Activated naive CD4-positive, alpha-beta T cell treated with anti-CD3 and anti-CD28 coated beads, Interleukin-2, amount 50 U/mL, for 24 hours (primary cell): ENCODE measurements around the gene B9D2.
"Not testable (repeated sequence)": the region's sequence is repeated elsewhere in the genome, so short reads cannot be mapped to it uniquely, and the experiment has no call there.

Source experiments
- H3K27ac Mint-ChIP-seq: one replicate; pipeline ENCODE4 v1.8.0; 2021; ENCODE audit warnings: mild to moderate bottlenecking, mixed read lengths
- H3K27me3 Mint-ChIP-seq: one replicate; pipeline ENCODE4 v1.8.0; 2021; ENCODE audit warnings: mixed read lengths
- H3K36me3 Mint-ChIP-seq: one replicate; pipeline ENCODE4 v1.8.0; 2021; ENCODE audit warnings: mixed read lengths
- H3K4me1 Mint-ChIP-seq: one replicate; pipeline ENCODE4 v1.8.0; 2021; ENCODE audit warnings: mixed read lengths
- H3K4me3 Mint-ChIP-seq: one replicate; pipeline ENCODE4 v1.8.0; 2021; ENCODE audit warnings: mild to moderate bottlenecking, mixed read lengths
- H3K9me3 Mint-ChIP-seq: one replicate; pipeline ENCODE4 v1.8.0; 2021; ENCODE audit warnings: mixed read lengths

Gene B9D2

DNA sequence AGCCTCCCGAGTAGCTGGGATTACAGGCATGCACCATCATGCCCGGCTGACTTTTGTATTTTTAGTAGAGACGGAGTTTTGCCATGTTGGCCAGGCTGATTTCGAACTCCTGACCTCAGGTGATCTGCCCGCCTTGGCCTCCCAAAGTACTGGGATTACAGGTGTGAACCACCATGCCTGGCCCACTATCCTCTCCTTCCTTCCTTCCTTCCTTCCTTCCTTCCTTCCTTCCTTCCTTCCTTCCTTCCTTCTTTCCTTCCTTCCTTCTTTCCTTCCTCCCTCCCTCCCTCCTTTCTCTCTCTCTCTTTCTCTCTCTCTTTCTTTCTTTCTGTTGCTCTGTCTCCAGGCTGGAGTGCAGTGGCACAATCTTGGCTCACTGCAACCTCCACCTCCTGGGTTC lies 7.2 kb upstream of the B9D2 start:
- not testable (repeated sequence) for H3K9me3 Mint-ChIP-seq
- H3K4me1 Mint-ChIP-seq = peaks cover 11% of the 10 kb centered on the region

DNA sequence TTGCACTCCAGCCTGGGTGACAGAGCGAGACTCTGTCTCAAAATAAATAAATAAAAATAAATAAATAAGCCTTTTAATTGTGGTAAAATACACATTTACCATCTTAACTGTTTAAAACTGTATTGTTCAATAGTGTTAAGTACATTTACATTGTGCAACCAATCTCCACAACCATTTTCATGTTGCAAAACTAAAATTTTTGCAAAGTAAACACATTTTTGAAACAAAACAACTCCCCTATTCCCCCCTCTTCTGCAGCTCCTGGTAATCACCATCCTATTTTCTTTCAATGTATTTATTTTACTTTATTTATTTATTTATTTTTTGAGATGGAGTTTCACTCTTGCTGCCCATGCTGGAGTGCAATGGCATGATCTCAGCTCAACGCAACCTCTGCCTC lies 5.8 kb upstream of the B9D2 start:
- H3K9me3 Mint-ChIP-seq = no peaks in the 10 kb centered on the region
- H3K27me3 Mint-ChIP-seq = no peaks in the 10 kb centered on the region
- H3K4me3 Mint-ChIP-seq = no peak overlapping the region
- no peak overlapping the region for H3K27ac Mint-ChIP-seq
- H3K36me3 Mint-ChIP-seq = peaks cover 3% of the 10 kb centered on the region
- H3K4me1 Mint-ChIP-seq = peaks cover 9% of the 10 kb centered on the region

More for the DNA sequence above, 7.2 kb upstream of the B9D2 start:
- not testable (repeated sequence) for H3K36me3 Mint-ChIP-seq, H3K4me3 Mint-ChIP-seq, H3K27ac Mint-ChIP-seq, H3K27me3 Mint-ChIP-seq

GRCh38 chr19:41367848-41368301 lies 3.9 kb upstream of the B9D2 start:
- Mint-ChIP-seq H3K27me3 (no peaks in the 10 kb centered on the region), H3K4me3 (no peak overlapping the region), H3K9me3 (no peaks in the 10 kb centered on the region), H3K4me1 (peaks cover 24% of the 10 kb centered on the region), H3K27ac (no peak overlapping the region), H3K36me3 (peaks cover 3% of the 10 kb centered on the region)

GRCh38 chr19:41366089-41366488 lies 2.1 kb upstream of the B9D2 start:
- no peaks in the 10 kb centered on the region for H3K9me3 Mint-ChIP-seq
- no peak overlapping the region for H3K27ac Mint-ChIP-seq
- H3K27me3 Mint-ChIP-seq = no peaks in the 10 kb centered on the region
- H3K4me3 Mint-ChIP-seq = peak overlapping the region; percentile 47
- peaks cover 3% of the 10 kb centered on the region for H3K36me3 Mint-ChIP-seq
- H3K4me1 Mint-ChIP-seq = peaks cover 31% of the 10 kb centered on the region

- Mint-ChIP-seq H3K27me3 (no peaks in the 10 kb centered on the region), H3K9me3 (no peaks in the 10 kb centered on the region), H3K36me3 (peaks cover 3% of the 10 kb centered on the region), H3K4me1 (peaks cover 36% of the 10 kb centered on the region), H3K4me3 (peak overlapping the region; percentile 97), H3K27ac (peak overlapping the region; percentile 100)
These were observed 809 bp upstream of the B9D2 start for GRCh38 chr19:41364524-41365391.

DNA sequence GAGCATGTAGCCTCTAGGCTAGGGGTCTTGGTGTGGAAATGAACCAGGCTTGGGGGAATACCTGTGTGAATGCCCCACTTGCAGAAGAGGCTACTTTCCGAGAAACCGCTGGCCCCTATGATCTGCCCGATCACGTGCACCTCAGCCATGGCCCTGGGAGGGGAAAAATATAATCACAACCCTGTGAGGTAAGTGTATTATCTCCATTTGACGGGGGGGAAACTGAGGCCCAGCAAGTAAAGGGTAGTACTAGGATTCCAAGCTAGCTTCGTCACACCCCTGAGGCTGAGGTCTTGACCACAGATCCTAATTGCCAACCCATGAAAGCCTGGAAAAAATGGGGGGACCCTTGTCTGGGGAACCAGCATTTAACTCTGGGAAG lies 587 bp downstream of the B9D2 start:
- H3K27ac Mint-ChIP-seq = peak overlapping the region; percentile 100

GRCh38 chr19:41362143-41362847 lies 1.7 kb downstream of the B9D2 start:
- no peaks in the 10 kb centered on the region for H3K9me3 Mint-ChIP-seq
- peak overlapping the region; percentile 100 for H3K27ac Mint-ChIP-seq
- peaks cover 51% of the 10 kb centered on the region for H3K4me1 Mint-ChIP-seq
- H3K27me3 Mint-ChIP-seq = no peaks in the 10 kb centered on the region
- peak overlapping the region; percentile 97 for H3K4me3 Mint-ChIP-seq
- peaks cover 3% of the 10 kb centered on the region for H3K36me3 Mint-ChIP-seq

More for the DNA sequence above, 587 bp downstream of the B9D2 start:
- H3K4me3 Mint-ChIP-seq = peak overlapping the region; percentile 97
- H3K36me3 Mint-ChIP-seq = peaks cover 3% of the 10 kb centered on the region
- H3K4me1 Mint-ChIP-seq = peaks cover 40% of the 10 kb centered on the region
- H3K27me3 Mint-ChIP-seq = no peaks in the 10 kb centered on the region
- no peaks in the 10 kb centered on the region for H3K9me3 Mint-ChIP-seq

DNA sequence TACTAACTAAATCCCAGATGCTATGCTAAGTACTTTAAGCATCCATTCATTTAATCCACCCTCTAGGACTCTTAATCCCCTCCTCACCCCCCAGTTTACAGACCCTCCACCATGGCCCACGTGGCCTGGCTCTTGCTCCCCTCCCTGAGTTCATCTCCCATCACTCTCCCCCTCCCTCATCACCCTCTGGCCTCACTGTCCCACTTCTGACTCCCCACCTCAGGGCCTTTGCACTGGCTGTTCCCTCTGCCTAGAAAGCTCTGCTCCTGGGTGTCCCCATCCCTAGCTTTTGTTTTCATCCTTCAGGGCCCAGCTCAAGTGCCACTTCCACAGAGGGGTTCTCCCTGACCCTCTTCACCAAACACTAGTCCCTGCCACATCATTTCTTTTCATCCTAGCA lies 4.2 kb downstream of the B9D2 start:
- Mint-ChIP-seq H3K9me3 (no peaks in the 10 kb centered on the region), H3K27ac (peak overlapping the region; percentile 65), H3K4me3 (no peak overlapping the region), H3K36me3 (no peaks in the 10 kb centered on the region), H3K27me3 (no peaks in the 10 kb centered on the region), H3K4me1 (peaks cover 67% of the 10 kb centered on the region)

GRCh38 chr19:41357746-41358145 lies 6.2 kb downstream of the B9D2 start:
- no peaks in the 10 kb centered on the region for H3K27me3 Mint-ChIP-seq
- H3K36me3 Mint-ChIP-seq = no peaks in the 10 kb centered on the region
- H3K27ac Mint-ChIP-seq = peak overlapping the region; percentile 70
- no peaks in the 10 kb centered on the region for H3K9me3 Mint-ChIP-seq
- H3K4me1 Mint-ChIP-seq = peaks cover 55% of the 10 kb centered on the region
- peak overlapping the region; percentile 47 for H3K4me3 Mint-ChIP-seq

DNA sequence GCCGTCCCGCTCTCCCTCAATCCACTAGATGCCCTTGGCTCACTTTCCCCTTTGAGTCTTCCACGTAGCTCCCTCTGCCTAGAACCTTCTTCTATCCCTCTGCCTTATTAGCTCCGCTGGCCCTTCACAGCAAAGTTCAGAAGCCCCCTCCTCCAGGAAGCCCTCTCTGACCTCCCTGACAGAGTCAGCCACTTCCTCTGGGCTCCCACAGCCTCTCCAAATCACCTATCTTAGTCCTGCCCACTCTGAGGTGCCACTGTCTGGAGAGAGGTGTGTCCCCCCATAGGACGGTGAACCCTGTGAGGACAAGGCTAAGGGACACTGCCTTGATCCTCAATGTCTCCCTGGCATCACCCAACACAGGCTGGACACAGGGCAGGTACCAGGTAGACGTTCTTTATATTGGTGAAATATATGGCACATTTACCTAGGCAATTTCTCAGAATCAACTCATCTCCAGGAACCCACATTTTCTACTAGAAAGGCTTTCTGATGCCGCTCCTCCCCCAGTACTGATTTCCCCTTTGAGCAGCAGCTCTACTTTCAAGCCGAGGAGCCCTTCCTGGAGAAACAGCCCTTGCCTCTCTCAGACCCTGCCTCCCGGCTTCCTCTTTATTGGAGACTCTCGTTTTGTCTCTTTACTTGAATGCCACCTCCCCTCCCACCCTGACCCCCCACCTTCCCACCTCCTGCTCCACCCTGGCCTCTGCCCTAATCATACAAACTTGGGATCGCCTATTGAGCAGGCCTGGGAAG lies 6.8 kb downstream of the B9D2 start:
- peak overlapping the region; percentile 83 for H3K4me3 Mint-ChIP-seq
- H3K27me3 Mint-ChIP-seq = no peaks in the 10 kb centered on the region
- no peaks in the 10 kb centered on the region for H3K9me3 Mint-ChIP-seq
- H3K4me1 Mint-ChIP-seq = peaks cover 50% of the 10 kb centered on the region
- H3K36me3 Mint-ChIP-seq = no peaks in the 10 kb centered on the region
- H3K27ac Mint-ChIP-seq = peak overlapping the region; percentile 93

- H3K9me3 Mint-ChIP-seq = no peaks in the 10 kb centered on the region
- no peaks in the 10 kb centered on the region for H3K36me3 Mint-ChIP-seq
- peak overlapping the region; percentile 93 for H3K27ac Mint-ChIP-seq
- peak overlapping the region; percentile 75 for H3K4me3 Mint-ChIP-seq
- no peaks in the 10 kb centered on the region for H3K27me3 Mint-ChIP-seq
- H3K4me1 Mint-ChIP-seq = peaks cover 53% of the 10 kb centered on the region
These were observed 8.1 kb downstream of the B9D2 start for GRCh38 chr19:41355802-41356201.

DNA sequence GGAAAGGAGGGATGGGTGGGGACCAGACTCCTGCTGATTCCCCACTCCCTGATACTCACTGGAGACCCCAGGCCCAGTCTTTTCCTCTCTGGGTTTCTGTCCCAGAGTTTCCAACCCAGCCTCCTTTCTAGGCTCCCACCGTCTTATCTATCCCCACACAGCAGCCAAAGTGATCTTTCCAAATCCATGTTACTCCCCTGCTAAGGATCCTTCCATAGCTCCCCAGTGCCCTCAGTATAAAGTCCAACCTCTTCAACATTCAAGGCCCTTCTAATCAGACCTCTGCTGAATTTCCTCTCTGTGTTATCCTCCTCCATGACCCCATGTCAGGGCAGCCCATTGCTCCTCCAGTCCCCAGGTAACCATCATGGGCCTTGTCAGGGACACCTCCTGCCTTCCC lies 8.9 kb downstream of the B9D2 start:
- peaks cover 54% of the 10 kb centered on the region for H3K4me1 Mint-ChIP-seq
- H3K27me3 Mint-ChIP-seq = no peaks in the 10 kb centered on the region
- peak overlapping the region; percentile 69 for H3K27ac Mint-ChIP-seq
- H3K4me3 Mint-ChIP-seq = peak overlapping the region; percentile 65
- H3K36me3 Mint-ChIP-seq = no peaks in the 10 kb centered on the region
- H3K9me3 Mint-ChIP-seq = no peaks in the 10 kb centered on the region

DNA sequence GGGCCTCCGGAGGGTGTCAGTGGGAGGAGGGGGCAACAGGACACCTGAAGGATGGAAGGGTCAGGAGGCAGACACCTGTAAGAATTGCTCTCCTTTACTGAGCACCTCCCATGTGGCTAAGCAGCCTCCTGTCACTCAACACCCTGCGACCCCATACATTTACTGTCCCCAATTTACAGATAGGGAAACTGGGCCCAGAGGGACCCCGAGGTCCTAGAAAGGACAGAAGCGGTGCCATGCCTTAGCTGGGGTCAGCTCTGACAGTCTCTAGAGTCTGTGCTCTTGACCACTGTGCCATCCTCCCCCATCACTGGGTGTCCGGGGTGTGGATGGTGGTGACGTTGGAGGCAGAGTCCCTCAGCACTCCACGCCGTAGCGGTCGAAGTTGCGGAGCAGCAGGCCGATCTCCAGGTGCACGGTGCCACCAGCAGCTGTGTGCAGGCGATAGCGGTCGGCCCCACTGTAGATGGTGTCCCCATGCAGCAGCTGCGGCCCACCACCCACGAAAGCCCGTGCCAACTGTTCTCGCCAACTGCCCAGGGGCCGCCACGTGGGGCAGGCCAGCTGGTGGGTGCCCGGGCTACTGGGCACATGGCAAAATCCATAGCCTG lies 9.5 kb downstream of the B9D2 start:
- Mint-ChIP-seq H3K36me3 (no peaks in the 10 kb centered on the region), H3K9me3 (no peaks in the 10 kb centered on the region), H3K27ac (peak overlapping the region; percentile 88), H3K4me3 (peak overlapping the region; percentile 91), H3K27me3 (no peaks in the 10 kb centered on the region), H3K4me1 (peaks cover 56% of the 10 kb centered on the region)

GRCh38 chr19:41353466-41354342 lies 10.2 kb downstream of the B9D2 start, which contains the start of gene TGFB1:
Gene TGFB1, minus strand, starts transcription at chr19:41353922. Its CDS starts 878 bp downstream, at chr19:41353044.
- Mint-ChIP-seq H3K4me3 (peak within 1 kb of the TSS; percentile 95), H3K27me3 (no peaks in the 10 kb centered on the region), H3K4me1 (peaks cover 63% of the 10 kb centered on the region), H3K36me3 (peaks cover 3% of the 10 kb centered on the region), H3K27ac (peak within 1 kb of the TSS; percentile 88), H3K9me3 (no peaks in the 10 kb centered on the region)
